GM23338 (cell line): ENCODE measurements around the gene SSH2. TPM values are rescaled to one million over a fixed set of nuclear protein-coding genes. Genes with fewer than 3 reads are reported as not detected.

Experiments
- ATAC-seq: fragments of 200-7000 bp; cut with Tn5 transposase; 3 replicates; pipeline ENCODE4 v1.9.1; 2020
- DNase-seq: peaks from one replicate; pipeline ENCODE4 v3.0.0-alpha.2; 2015; ENCODE audit warnings: low spot score
- H2AFZ ChIP-seq: fragments of 200-600 bp; sonication (generic); 2 replicates; pipeline ENCODE4 v1.8.0; 2016; ENCODE audit warnings: antibody characterized with exemption, mild to moderate bottlenecking, moderate library complexity
- H3F3A ChIP-seq: fragments of 200-600 bp; sonication (generic); replicated peaks from 2 replicates; pipeline ENCODE4 v1.8.0; 2017; ENCODE audit warnings: antibody characterized with exemption, mixed run types, low read depth
- H3K27ac ChIP-seq: fragments of 200-600 bp; sonication (generic); 2 replicates; pipeline ENCODE4 v1.6.1; 2016; ENCODE audit warnings: low read depth
- H3K27me3 ChIP-seq: fragments of 200-600 bp; sonication (generic); 2 replicates; pipeline ENCODE4 v1.8.0; 2016; ENCODE audit warnings: mild to moderate bottlenecking, mixed run types, moderate library complexity; ENCODE audit not compliant: insufficient read depth
- H3K36me3 ChIP-seq: fragments of 200-600 bp; sonication (generic); 2 replicates; pipeline ENCODE4 v1.8.0; 2016; ENCODE audit warnings: mild to moderate bottlenecking; ENCODE audit not compliant: insufficient read depth
- H3K4me1 ChIP-seq: fragments of 200-600 bp; sonication (generic); 2 replicates; pipeline ENCODE4 v1.8.0; 2016; ENCODE audit warnings: mild to moderate bottlenecking, moderate library complexity; ENCODE audit not compliant: insufficient read depth
- H3K4me2 ChIP-seq: fragments of 200-600 bp; sonication (generic); 2 replicates; pipeline ENCODE4 v1.7.1; 2017; ENCODE audit warnings: mixed run types
- H3K4me3 ChIP-seq: fragments of 200-600 bp; sonication (generic); 2 replicates; pipeline ENCODE4 v1.6.1; 2016; ENCODE audit warnings: mixed run types
- H3K79me2 ChIP-seq: fragments of 200-600 bp; sonication (generic); replicated peaks from 2 replicates; pipeline ENCODE4 v1.8.0; 2017; ENCODE audit warnings: mild to moderate bottlenecking; ENCODE audit not compliant: insufficient read depth
- H3K9me2 ChIP-seq: fragments of 200-600 bp; sonication (generic); 2 replicates; pipeline ENCODE4 v1.8.0; 2017; ENCODE audit not compliant: insufficient read depth
- H4K20me1 ChIP-seq: fragments of 200-600 bp; sonication (generic); replicated peaks from 2 replicates; pipeline ENCODE4 v1.8.0; 2017; ENCODE audit warnings: mild to moderate bottlenecking; ENCODE audit not compliant: insufficient read depth
- H3K27ac Mint-ChIP-seq: 2 replicates; pipeline ENCODE4 v1.8.0; 2020; ENCODE audit warnings: inconsistent platforms, mild to moderate bottlenecking, moderate library complexity, mixed read lengths
- H3K27me3 Mint-ChIP-seq: 3 replicates; pipeline ENCODE4 v1.8.0; 2022; ENCODE audit warnings: low read depth, mild to moderate bottlenecking, moderate library complexity, mixed read lengths, inconsistent platforms; ENCODE audit not compliant: insufficient read depth, poor library complexity
- H3K36me3 Mint-ChIP-seq: 3 replicates; pipeline ENCODE4 v1.8.0; 2021; ENCODE audit warnings: low read depth, mild to moderate bottlenecking, inconsistent platforms, moderate library complexity, mixed read lengths
- H3K4me1 Mint-ChIP-seq: 3 replicates; pipeline ENCODE4 v1.8.0; 2020; ENCODE audit warnings: mild to moderate bottlenecking, inconsistent platforms, mixed read lengths
- H3K4me3 Mint-ChIP-seq: 3 replicates; pipeline ENCODE4 v1.8.0; 2021; ENCODE audit warnings: moderate library complexity, mild to moderate bottlenecking, inconsistent platforms, mixed read lengths
- H3K9me3 Mint-ChIP-seq: 3 replicates; pipeline ENCODE4 v1.8.0; 2020; ENCODE audit warnings: moderate library complexity, mild to moderate bottlenecking, inconsistent platforms, mixed read lengths
- CREB1 ChIP-seq: fragments of 250-450 bp; sonication (Bioruptor Pico); IDR thresholded peaks from 2 replicates; pipeline ENCODE4 v1.5.0; 2020; ENCODE audit warnings: low read depth, mild to moderate bottlenecking, moderate library complexity
- EZH2 ChIP-seq: fragments of 200-600 bp; sonication (generic); IDR thresholded peaks from one replicate; pipeline ENCODE4 v1.8.0; 2017; ENCODE audit warnings: antibody characterized with exemption, mild to moderate bottlenecking, low read depth; ENCODE audit not compliant: unreplicated experiment
- EZH2phosphoT487 ChIP-seq: fragments of 200-600 bp; sonication (generic); IDR thresholded peaks from one replicate; pipeline ENCODE4 v1.8.1; 2018; ENCODE audit warnings: antibody characterized with exemption; ENCODE audit not compliant: unreplicated experiment
- JUNB ChIP-seq: IDR thresholded peaks from one replicate; pipeline ENCODE4 v1.6.1; 2016; ENCODE audit warnings: antibody characterized with exemption; ENCODE audit not compliant: unreplicated experiment
- POLR2AphosphoS5 ChIP-seq: IDR thresholded peaks from 2 replicates; pipeline ENCODE4 v1.6.1; 2016; ENCODE audit warnings: antibody characterized with exemption, low read depth
- STAT1 ChIP-seq: IDR thresholded peaks from one replicate; pipeline ENCODE4 v1.6.1; 2016; ENCODE audit warnings: antibody characterized with exemption; ENCODE audit not compliant: unreplicated experiment
- ZNF114 ChIP-seq: fragments of 250-450 bp; sonication (Bioruptor Pico); IDR thresholded peaks from 2 replicates; pipeline ENCODE4 v1.5.0; 2020; ENCODE audit warnings: mild to moderate bottlenecking, moderate library complexity
- ZNF331 ChIP-seq: fragments of 250-450 bp; sonication (Bioruptor Pico); IDR thresholded peaks from 2 replicates; pipeline ENCODE4 v1.5.0; 2020; ENCODE audit warnings: low read depth, mild to moderate bottlenecking, moderate library complexity
- ZNF462 ChIP-seq: fragments of 250-450 bp; sonication (Bioruptor Pico); IDR thresholded peaks from 2 replicates; pipeline ENCODE4 v1.5.0; 2020; ENCODE audit warnings: mild to moderate bottlenecking, moderate library complexity
- polyA plus RNA-seq: library from polyadenylated mRNA; unstranded; fragments of >200 nt; fragmentation: Nextera tagmentation; extraction: Ambion mirVana; gene quantifications from 2 replicates; pipeline ENCODE4 v1.2.1, GENCODE V29; 2016
- total RNA-seq: library from RNA; depleted of rRNA; stranded (reverse); fragments of >200 nt; shearing (Covaris generic); gene quantifications from 2 replicates; pipeline ENCODE4 v1.2.3, GENCODE V29; 2014
- TF ChIP-seq, protein P1 (sequence below), 2 experiments: fragments of 200-600 bp in 1 of 2; sonication (generic) in 1 of 2; conservative IDR thresholded peaks; 2 replicates each; pipeline versions ENCODE4 v1.5.1 to v1.6.1; 2016 to 2017; ENCODE audit warnings: antibody characterized with exemption in 2 of 2, low read depth in 2 of 2, mild to moderate bottlenecking in 2 of 2, moderate library complexity in 1 of 2

The SSH2 gene
- total and polyA plus RNA-seq, 2 experiments from 2014 or later: 9.9 to 12.1 TPM

- no peak for TF ChIP-seq ZNF462 (CRISPR knock-in tag)
- no peak for TF ChIP-seq STAT1
Measured at GRCh38 chr17:29855686-29856085, 74.3 kb downstream of the SSH2 start (continued).

DNA sequence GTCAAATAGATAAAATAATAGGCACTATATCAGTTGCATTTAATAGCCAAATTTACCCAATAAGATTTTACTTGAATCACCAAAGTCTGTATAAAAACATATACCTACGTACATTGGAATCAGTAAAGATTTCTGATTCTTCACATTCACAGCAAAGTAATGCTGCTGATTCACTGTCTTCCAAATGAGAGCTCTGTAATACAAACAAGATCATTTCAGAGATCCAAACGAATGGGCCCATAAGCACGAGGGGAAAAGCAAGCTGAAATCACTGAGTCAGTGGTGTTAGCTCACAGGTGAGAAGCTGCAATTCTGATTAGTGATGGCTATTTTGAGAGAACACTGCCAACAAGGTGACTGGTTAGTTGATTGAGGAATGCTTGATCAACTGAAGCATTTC is 81.3 kb downstream of the SSH2 start:
- H3K9me3 Mint-ChIP-seq: no peaks in the 10 kb centered on the region
- no peaks in the 10 kb centered on the region for H3K36me3 Mint-ChIP-seq
- Histone ChIP-seq H3K36me3 (no peaks in the 10 kb centered on the region), H3K27me3 (no peaks in the 10 kb centered on the region), H3K27ac (no peak overlapping the region), H3K4me3 (no peak overlapping the region), H3K79me2 (no peaks in the 10 kb centered on the region), H2AFZ (no peak overlapping the region), H3F3A (no peaks in the 10 kb centered on the region), H3K4me1 (0 out of 2 replicates have a peak, but pooled peaks cover 12% of the 10 kb centered on the region), H4K20me1 (no peaks in the 10 kb centered on the region), H3K4me2 (no peak overlapping the region), H3K9me2 (no peaks in the 10 kb centered on the region)
- DNase-seq (no peak), ATAC-seq (no peak)
- peaks cover 4% of the 10 kb centered on the region for H3K27me3 Mint-ChIP-seq
- H3K4me1 Mint-ChIP-seq: peaks cover 10% of the 10 kb centered on the region
- H3K4me3 Mint-ChIP-seq: no peak overlapping the region
- H3K27ac Mint-ChIP-seq: no peak overlapping the region
- TF ChIP-seq, protein P1, sequence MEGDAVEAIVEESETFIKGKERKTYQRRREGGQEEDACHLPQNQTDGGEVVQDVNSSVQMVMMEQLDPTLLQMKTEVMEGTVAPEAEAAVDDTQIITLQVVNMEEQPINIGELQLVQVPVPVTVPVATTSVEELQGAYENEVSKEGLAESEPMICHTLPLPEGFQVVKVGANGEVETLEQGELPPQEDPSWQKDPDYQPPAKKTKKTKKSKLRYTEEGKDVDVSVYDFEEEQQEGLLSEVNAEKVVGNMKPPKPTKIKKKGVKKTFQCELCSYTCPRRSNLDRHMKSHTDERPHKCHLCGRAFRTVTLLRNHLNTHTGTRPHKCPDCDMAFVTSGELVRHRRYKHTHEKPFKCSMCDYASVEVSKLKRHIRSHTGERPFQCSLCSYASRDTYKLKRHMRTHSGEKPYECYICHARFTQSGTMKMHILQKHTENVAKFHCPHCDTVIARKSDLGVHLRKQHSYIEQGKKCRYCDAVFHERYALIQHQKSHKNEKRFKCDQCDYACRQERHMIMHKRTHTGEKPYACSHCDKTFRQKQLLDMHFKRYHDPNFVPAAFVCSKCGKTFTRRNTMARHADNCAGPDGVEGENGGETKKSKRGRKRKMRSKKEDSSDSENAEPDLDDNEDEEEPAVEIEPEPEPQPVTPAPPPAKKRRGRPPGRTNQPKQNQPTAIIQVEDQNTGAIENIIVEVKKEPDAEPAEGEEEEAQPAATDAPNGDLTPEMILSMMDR (conservative IDR thresholded peaks at IDR 0.05; ENCODE audit: low read depth in 2 of 2): no peak
- no peak for TF ChIP-seq ZNF331 (CRISPR knock-in tag)
- TF ChIP-seq EZH2: no peak
- no peak for TF ChIP-seq POLR2AphosphoS5
- no peak for TF ChIP-seq EZH2phosphoT487
- no peak for TF ChIP-seq ZNF114 (CRISPR knock-in tag)
- no peak for TF ChIP-seq JUNB
- TF ChIP-seq CREB1 (CRISPR knock-in tag): no peak
